Measurements from ENCODE around the gene SPINT2. TPM values are rescaled to one million over a fixed set of nuclear protein-coding genes. Genes with fewer than 3 reads are reported as not detected.
A peak's percentile ranks its signal among the peaks of the same experiment; 100 is the strongest.

Gene SPINT2
- total and polyA plus RNA-seq, 7 donors = 14.3 to 616 (median 20.7) TPM

DNA sequence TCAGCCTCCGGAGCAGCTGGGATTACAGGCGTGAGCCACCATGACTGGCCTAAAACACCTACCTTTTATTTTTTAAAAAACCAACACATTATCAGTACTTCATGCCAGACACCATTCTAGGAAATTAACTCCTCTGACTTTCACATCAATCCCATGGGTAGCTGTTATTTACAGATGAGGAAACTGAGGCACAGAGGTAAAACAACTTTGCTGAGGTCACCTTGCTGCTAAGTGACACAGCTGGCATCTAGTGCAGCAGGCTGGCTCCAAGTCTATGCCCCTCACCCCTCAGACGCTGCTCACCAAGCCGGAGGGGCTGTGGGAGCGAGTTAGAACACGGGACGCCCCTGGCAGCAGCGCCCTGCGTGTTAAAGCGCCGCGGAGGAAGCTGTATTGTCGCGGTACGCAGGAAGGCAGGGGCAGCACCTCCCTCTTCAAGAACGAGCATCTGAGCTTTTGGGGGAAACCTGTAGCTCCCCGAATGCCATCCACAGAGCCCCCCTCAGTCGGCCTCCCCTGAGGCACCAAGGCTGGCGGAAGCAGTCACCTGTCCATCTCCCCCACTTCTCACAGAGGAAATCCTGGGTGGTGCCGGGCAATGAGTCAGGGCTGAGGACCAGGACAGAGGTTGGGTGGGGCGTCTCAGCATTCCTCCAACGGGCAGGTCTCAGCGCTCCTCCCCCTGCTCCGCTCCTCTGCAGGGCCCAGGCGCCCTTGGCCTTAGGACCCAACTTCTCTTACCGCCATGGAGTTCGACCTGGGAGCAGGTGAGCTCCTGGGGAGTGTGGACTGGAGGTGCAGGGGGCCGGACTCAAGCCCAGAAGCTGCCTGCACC, 39.4 kb downstream of the SPINT2 start, which contains the start of gene C19orf33:
TSS of gene C19orf33 (plus strand) at position 735 of the 835 bp plus-strand sequence. CDS start at position 746, 11 bp downstream.
- Histone ChIP-seq H3K27ac (peak within 1 kb of the TSS in 2 of 4 donors; percentile 56 to 67), H3K36me3 (peaks cover 0 to 38% (median 20%) of the 10 kb centered on the region in 4 donors)
- 16 to 38% methylated on average over 28 of the region's 28 CpGs for WGBS, 2 donors

DNA sequence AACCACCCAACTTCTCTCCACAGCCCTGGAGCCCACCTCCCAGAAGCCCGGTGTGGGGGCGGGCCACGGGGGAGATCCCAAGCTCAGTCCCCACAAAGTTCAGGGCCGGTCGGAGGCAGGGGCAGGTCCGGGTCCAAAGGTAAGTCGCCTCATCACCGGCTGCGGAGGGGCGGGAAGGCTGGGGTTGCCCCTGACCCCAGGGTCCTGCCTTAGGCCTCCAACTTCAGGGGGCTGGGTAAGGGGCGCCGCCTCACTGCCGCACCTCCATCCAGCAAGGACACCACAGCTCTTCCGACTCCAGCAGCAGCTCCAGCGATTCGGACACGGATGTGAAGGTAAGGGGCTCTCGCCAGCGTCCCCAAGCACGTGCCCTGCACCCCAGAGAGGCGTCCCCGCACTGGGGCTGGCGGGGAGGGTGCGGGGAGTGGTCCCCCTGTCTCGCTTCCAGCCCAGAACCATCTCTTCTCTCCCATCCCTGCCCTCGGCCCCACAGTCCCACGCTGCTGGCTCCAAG, 40.0 kb downstream of the SPINT2 start:
- no peak overlapping the region for H3K4me3 ChIP-seq
- no peaks in the 10 kb centered on the region for H3K27me3 ChIP-seq
- 14 to 64% methylated on average over 27 of the region's 27 CpGs for WGBS, 2 donors
- peaks cover 0 to 45% (median 24%) of the 10 kb centered on the region in 4 donors for H3K36me3 ChIP-seq
- intact Hi-C loops (cut with DNase I) = no loop called here
- TF ChIP-seq EP300 (IDR thresholded peaks at IDR 0.05) = no peak
- H3K4me1 ChIP-seq = peaks cover 0 to 9% (median 5%) of the 10 kb centered on the region in 4 donors
- H3K9me3 ChIP-seq = no peaks in the 10 kb centered on the region
- no peak for DNase-seq
- H3K27ac ChIP-seq = peak overlapping the region in 2 of 4 donors; percentile 56 to 67

More for the DNA sequence above, 39.4 kb downstream of the SPINT2 start, which contains the start of gene C19orf33:
- no peaks in the 10 kb centered on the region for H3K27me3 ChIP-seq
- no peak for DNase-seq
- H3K4me1 ChIP-seq = peaks cover 0 to 15% (median 9%) of the 10 kb centered on the region in 4 donors
- no peaks in the 10 kb centered on the region for H3K9me3 ChIP-seq
- no peak within 1 kb of the TSS for H3K4me3 ChIP-seq
- intact Hi-C loops (cut with DNase I) = no loop called here
- no peak for TF ChIP-seq EP300 (IDR thresholded peaks at IDR 0.05)
- peak in 1 of 4 donors; percentile 13 for TF ChIP-seq POLR2AphosphoS5 (IDR thresholded peaks at IDR 0.05)

DNA sequence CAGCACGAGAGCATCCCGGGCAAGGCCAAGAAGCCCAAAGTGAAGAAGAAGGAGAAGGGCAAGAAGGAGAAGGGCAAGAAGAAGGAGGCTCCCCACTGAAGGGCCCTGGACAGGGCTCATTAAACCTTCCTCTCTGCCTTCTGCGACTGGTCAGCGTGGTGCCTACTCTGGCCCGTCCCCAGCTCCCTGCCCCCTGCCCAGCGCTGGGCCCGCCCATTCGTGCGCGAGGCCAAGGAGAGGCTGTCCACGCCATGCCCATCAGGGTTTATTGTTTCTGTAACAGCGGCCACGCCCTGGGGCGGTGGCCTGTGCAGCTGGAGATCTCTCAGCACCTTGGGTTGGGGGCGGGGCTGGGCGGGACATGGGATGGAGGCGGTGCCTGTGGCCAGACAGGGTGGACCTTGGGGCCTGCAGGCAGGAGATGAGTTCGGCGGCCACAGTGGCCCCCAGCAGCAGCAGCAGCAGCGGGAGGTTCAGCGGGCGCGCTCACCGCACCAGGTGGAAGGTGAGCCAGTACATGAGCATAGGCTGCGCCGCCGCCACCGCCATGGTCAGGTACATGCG, 40.6 kb downstream of the SPINT2 start:
- H3K9me3 ChIP-seq = no peaks in the 10 kb centered on the region
- 14 to 68% methylated on average over 29 of the region's 29 CpGs for WGBS, 2 donors
- no peaks in the 10 kb centered on the region for H3K27me3 ChIP-seq
- peak overlapping the region in 2 of 4 donors; percentile 56 to 67 for H3K27ac ChIP-seq
- no peak for DNase-seq
- H3K36me3 ChIP-seq = peaks cover 0 to 46% (median 24%) of the 10 kb centered on the region in 4 donors
- H3K4me1 ChIP-seq = peaks cover 0 to 8% (median 5%) of the 10 kb centered on the region in 4 donors
- peak in 1 of 2 donors; percentile 48 for TF ChIP-seq POLR2A (IDR thresholded peaks at IDR 0.05)
- TF ChIP-seq POLR2AphosphoS5 (IDR thresholded peaks at IDR 0.05) = peak in 1 of 4 donors; percentile 31
- TF ChIP-seq, protein P1, sequence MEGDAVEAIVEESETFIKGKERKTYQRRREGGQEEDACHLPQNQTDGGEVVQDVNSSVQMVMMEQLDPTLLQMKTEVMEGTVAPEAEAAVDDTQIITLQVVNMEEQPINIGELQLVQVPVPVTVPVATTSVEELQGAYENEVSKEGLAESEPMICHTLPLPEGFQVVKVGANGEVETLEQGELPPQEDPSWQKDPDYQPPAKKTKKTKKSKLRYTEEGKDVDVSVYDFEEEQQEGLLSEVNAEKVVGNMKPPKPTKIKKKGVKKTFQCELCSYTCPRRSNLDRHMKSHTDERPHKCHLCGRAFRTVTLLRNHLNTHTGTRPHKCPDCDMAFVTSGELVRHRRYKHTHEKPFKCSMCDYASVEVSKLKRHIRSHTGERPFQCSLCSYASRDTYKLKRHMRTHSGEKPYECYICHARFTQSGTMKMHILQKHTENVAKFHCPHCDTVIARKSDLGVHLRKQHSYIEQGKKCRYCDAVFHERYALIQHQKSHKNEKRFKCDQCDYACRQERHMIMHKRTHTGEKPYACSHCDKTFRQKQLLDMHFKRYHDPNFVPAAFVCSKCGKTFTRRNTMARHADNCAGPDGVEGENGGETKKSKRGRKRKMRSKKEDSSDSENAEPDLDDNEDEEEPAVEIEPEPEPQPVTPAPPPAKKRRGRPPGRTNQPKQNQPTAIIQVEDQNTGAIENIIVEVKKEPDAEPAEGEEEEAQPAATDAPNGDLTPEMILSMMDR (IDR thresholded peaks at IDR 0.05) = no peak
- no peak overlapping the region for H3K4me3 ChIP-seq
- intact Hi-C loops (cut with DNase I) = no loop called here

DNA sequence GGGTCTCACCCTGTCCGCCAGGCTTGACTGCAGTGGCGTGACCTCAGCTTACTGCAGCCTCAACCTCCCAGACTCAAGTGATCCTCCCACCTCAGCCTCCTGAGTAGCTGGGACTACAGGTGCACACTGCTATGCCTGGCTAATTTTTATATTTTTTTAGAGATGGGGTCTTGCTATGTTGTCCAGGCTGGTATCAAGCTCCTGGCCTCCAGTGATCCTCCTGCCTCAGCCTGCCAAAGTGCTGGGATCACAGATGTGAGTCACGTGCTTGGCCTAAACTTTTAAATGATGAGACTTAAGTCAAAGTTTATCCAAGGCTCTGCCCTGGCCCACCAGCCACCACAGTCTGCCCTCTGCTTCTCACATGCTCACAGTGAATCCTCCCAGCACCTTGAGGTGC, 41.9 kb downstream of the SPINT2 start:
- no peak for TF ChIP-seq POLR2AphosphoS5 (IDR thresholded peaks at IDR 0.05)
- Histone ChIP-seq H3K36me3 (peaks cover 0 to 46% (median 24%) of the 10 kb centered on the region in 4 donors), H3K9me3 (no peaks in the 10 kb centered on the region), H3K27ac (no peak overlapping the region), H3K4me1 (no peaks in the 10 kb centered on the region), H3K27me3 (no peaks in the 10 kb centered on the region), H3K4me3 (no peak overlapping the region)
- intact Hi-C loops (cut with DNase I) = no loop called here
- no peak for DNase-seq
- 91% methylated on average over 3 of the region's 3 CpGs for WGBS, 2 donors

DNA sequence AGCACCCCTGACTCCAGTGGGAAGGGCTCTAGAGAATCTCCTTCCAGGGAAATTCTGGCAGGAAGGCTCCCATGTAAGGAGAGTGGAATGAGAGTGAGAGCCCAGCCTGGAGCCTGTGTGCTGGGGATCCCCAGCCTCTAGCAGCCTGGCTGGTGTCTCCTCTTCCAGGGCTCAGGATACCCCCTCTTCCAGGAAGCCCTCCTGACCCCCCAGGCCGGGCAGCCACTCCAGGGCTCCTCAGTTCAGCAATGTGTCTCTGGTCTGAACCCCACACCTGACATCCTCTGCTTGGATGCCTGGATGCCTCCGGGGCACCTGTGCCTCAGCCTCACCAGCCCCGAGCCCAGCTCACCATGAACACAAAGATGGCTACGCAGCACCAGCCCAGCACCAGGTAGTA, 42.7 kb downstream of the SPINT2 start:
- DNase-seq = no peak
- H3K4me1 ChIP-seq = no peaks in the 10 kb centered on the region
- no peaks in the 10 kb centered on the region for H3K9me3 ChIP-seq
- 95 to 96% methylated on average over 4 of the region's 4 CpGs for WGBS, 2 donors
- no peak overlapping the region for H3K4me3 ChIP-seq
- TF ChIP-seq, protein P1 (IDR thresholded peaks at IDR 0.05) = no peak
- TF ChIP-seq POLR2A (IDR thresholded peaks at IDR 0.05) = no peak
- TF ChIP-seq EP300 (IDR thresholded peaks at IDR 0.05) = no peak
- H3K36me3 ChIP-seq = peaks cover 0 to 46% (median 24%) of the 10 kb centered on the region in 4 donors
- no peaks in the 10 kb centered on the region for H3K27me3 ChIP-seq
- no peak overlapping the region for H3K27ac ChIP-seq
- intact Hi-C loops (cut with DNase I) = no loop called here

DNA sequence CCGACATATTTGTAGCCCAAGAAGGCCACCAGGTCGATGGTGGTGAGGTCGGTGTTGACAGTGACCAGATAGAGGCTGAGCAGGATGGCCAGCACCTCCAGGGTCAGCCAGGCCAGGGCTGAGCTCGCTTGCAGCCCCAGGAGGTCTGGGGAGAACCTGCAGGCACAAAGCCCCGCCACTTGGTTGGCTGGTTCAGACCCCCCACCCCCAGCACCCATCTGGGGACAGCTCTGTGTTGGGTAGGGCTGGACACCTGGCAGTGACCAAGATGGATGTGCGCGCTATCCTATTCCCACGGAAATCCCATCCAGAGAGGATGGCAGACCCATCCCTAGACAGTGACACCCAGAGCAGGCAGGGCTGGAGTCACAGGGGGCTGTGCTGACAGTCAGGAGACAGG, 43.2 kb downstream of the SPINT2 start:
- intact Hi-C loops (cut with DNase I) = no loop called here
- 91 to 93% methylated on average over 8 of the region's 8 CpGs for WGBS, 2 donors
- no peak for DNase-seq
- TF ChIP-seq EP300 (IDR thresholded peaks at IDR 0.05) = no peak
- no peak for TF ChIP-seq POLR2AphosphoS5 (IDR thresholded peaks at IDR 0.05)
- TF ChIP-seq, protein P1 (IDR thresholded peaks at IDR 0.05) = no peak
- no peak for TF ChIP-seq POLR2A (IDR thresholded peaks at IDR 0.05)
- Histone ChIP-seq H3K27ac (no peak overlapping the region), H3K27me3 (no peaks in the 10 kb centered on the region), H3K4me1 (no peaks in the 10 kb centered on the region), H3K36me3 (peaks cover 0 to 46% (median 24%) of the 10 kb centered on the region in 4 donors), H3K9me3 (no peaks in the 10 kb centered on the region), H3K4me3 (no peak overlapping the region)

Measured in sigmoid colon (tissue), 7 donors.